GM10266 (cell line): ENCODE measurements around the gene ST6GALNAC5.

Source experiments
- DNase-seq: peaks from one replicate; pipeline ENCODE4 v3.0.0; 2012; ENCODE audit errors: extremely low spot score
- CTCF ChIP-seq: IDR thresholded peaks from 2 replicates; pipeline ENCODE4 v1.5.1; 2012; ENCODE audit warnings: mild to moderate bottlenecking, low read depth; ENCODE audit not compliant: control insufficient read depth, insufficient read depth; ENCODE audit errors: missing control alignments

ST6GALNAC5 gene

GRCh38 chr1:77060000-77060399 is 192.7 kb downstream of the ST6GALNAC5 start:
- DNase-seq: no peak
- no peak for TF ChIP-seq CTCF

- TF ChIP-seq CTCF: no peak
- DNase-seq: no peak
These were observed 193.9 kb downstream of the ST6GALNAC5 start for GRCh38 chr1:77061162-77061561.

- no peak for TF ChIP-seq CTCF
- DNase-seq: no peak
These were observed 195.8 kb downstream of the ST6GALNAC5 start for GRCh38 chr1:77063118-77063517.

- no peak for TF ChIP-seq CTCF
- DNase-seq: no peak
These were observed 197.0 kb downstream of the ST6GALNAC5 start for GRCh38 chr1:77064246-77064645.

GRCh38 chr1:77065693-77066342 is 198.5 kb downstream of the ST6GALNAC5 start:
- no peak for TF ChIP-seq CTCF
- DNase-seq: no peak

GRCh38 chr1:77068013-77068412 is 200.7 kb downstream of the ST6GALNAC5 start:
- no peak for TF ChIP-seq CTCF
- DNase-seq: no peak

GRCh38 chr1:77076759-77077158 is 209.5 kb downstream of the ST6GALNAC5 start:
- DNase-seq: no peak
- no peak for TF ChIP-seq CTCF
